Measurements from ENCODE around the gene ZDHHC11. TPM values are rescaled to one million over a fixed set of nuclear protein-coding genes. Genes with fewer than 3 reads are reported as not detected.
"Not testable (repeated sequence)": the region's sequence is repeated elsewhere in the genome, so short reads cannot be mapped to it uniquely, and the experiment has no call there.

Gene ZDHHC11
- total RNA-seq, 8 experiments from 2014 or later: 2.0 to 11.9 (median 6.8) TPM

DNA sequence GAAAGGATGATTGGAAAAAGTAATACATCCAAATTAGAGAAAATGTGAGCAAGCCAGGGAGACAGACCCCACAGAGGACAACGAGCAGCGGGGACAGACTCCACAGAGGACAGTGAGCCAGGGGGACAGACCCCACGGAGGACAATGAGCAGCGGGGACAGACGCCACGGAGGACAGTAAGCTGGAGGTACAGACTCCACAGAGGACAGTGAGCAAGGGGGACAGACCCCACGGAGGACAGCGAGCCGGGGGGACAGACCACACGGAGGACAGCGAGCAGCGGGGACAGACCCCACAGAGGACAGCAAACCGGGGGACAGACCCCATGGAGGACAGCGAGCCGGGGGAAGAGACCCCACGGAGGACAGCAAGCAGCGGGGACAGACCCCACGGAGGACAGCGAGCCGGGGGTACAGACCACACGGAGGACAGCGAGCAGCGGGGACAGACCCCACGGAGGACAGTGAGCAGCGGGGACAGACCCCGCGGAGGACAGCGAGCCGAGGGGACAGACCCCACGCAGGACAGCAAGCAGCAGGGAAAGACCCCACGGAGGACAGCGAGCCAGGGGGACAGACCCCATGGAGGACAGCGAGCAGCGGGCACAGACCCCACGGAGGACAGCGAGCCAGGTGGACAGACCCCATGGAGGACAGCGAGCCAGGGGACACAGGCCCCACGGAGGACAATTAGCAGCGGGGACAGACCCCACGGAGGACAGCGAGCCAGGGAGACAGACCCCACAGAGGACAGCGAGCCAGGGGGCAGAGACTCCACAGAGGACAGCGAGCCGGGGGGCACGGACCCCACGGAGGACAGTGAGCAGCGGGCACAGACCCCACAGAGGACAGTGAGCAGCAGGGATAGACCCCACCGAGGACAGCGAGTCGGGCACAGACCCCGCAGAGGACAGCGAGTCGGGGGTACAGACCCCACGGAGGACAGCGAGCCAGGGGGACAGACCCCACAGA, 1.9 kb upstream of the ZDHHC11 start:
- H3K4me1 ChIP-seq (replicated peaks in 1 of 2): peaks cover 19 to 23% of the 10 kb centered on the region in 2 donors
- H3K4me3 ChIP-seq: no peak overlapping the region
- no peak for ATAC-seq (replicated peaks in 6 of 8)
- H3K27ac ChIP-seq: no peak overlapping the region
- WGBS, 10 experiments: 69 to 100% (median 77%) methylated on average over 3 to 12 of the region's 55 CpGs; no CpG with 5 or more reads in 1 of the 10 experiments
- in situ Hi-C loops (cut with MboI; ENCODE audit: low pct_unique_long_range_greater_than_20kb in 2 of 9, low sequenced_read_pairs in 9 of 9, unreplicated experiment in 9 of 9): no loop called here

DNA sequence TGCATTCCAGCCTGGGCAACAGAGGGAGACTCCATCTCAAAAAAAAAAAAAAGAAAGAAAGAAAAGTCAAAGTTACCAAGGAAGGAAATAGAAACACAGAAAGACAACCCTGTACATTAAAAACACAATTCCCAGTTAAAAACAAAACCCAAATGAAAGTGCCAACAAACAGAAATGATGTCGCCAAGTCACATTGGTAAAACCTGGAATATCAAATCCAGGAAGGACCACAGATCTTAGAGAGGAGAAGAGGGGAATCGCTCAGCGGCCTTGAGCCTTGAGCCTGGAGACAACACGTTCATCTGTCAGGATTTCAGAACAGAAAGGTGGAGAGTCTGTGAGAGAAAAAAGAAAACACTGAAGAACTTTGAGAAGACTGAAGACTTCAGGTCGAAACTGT, 1.2 kb upstream of the ZDHHC11 start:
- in situ Hi-C loops (cut with MboI; ENCODE audit: low pct_unique_long_range_greater_than_20kb in 2 of 9, low sequenced_read_pairs in 9 of 9, unreplicated experiment in 9 of 9): no loop called here
- ATAC-seq (replicated peaks in 6 of 8): no peak
- no peak overlapping the region for H3K4me3 ChIP-seq
- H3K4me1 ChIP-seq (replicated peaks in 1 of 2): peaks cover 19 to 23% of the 10 kb centered on the region in 2 donors
- H3K27ac ChIP-seq: no peak overlapping the region
- 7 to 78% (median 55%) methylated on average over 3 to 5 of the region's 5 CpGs; no CpG with 5 or more reads in 1 of the 10 experiments for WGBS, 10 experiments

DNA sequence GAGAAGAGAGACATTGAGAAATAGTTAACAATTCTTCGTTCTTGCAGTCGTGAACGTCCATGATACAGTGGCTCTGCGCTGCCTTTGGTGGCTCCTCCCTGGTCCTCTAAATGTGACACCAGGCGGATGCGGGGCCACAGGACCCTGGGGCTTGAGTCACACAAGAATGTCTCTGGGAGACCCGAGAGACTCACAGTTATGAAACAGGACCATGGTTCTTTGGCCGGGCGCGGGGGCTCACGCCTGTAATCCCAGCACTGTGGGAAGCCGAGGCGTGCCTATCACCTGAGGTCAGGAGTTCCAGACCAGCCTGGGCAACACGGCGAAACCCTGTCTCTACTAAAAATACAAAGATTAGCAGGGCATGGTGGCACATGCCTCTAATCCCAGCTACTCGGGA, 767 bp upstream of the ZDHHC11 start:
- H3K4me3 ChIP-seq: no peak overlapping the region
- H3K4me1 ChIP-seq (replicated peaks in 1 of 2): peaks cover 19 to 23% of the 10 kb centered on the region in 2 donors
- no peak for ATAC-seq (replicated peaks in 6 of 8)
- WGBS, 10 experiments: 50 to 100% (median 80%) methylated on average over 1 to 13 of the region's 16 CpGs; no CpG with 5 or more reads in 2 of the 10 experiments
- in situ Hi-C loops (cut with MboI; ENCODE audit: low pct_unique_long_range_greater_than_20kb in 2 of 9, low sequenced_read_pairs in 9 of 9, unreplicated experiment in 9 of 9): no loop called here
- H3K27ac ChIP-seq: no peak overlapping the region

DNA sequence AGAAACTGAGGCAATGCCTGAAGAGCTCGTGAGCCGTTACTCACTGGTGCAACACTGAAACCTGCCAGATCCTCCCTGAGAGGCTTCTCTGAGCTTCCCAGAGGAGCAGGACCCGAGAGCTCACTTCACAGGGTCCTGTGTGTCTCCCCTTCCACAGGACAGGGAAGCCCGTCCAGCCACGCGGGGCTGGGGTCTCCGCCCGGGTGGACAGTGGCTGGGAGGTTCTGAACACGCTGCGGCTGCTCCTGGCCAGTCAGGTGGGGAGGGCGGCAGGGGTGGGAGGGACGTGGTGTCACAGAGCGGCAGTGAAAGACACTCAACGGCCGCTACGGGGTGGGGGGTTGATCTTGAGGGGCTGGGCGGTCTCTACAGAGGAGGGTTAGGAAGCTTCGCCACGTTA, 290 bp upstream of the ZDHHC11 start:
- peak in 2 of 8 experiments; percentile 1 to 5 for ATAC-seq (replicated peaks in 6 of 8)
- in situ Hi-C loops (cut with MboI; ENCODE audit: low pct_unique_long_range_greater_than_20kb in 2 of 9, low sequenced_read_pairs in 9 of 9, unreplicated experiment in 9 of 9): no loop called here
- no peak overlapping the region for H3K27ac ChIP-seq
- H3K4me3 ChIP-seq: peak overlapping the region in 1 of 5 donors; percentile 27
- H3K4me1 ChIP-seq (replicated peaks in 1 of 2): peaks cover 19 to 23% of the 10 kb centered on the region in 2 donors
- 70% methylated on average over 2 of the region's 19 CpGs; no CpG with 5 or more reads in 9 of the 10 experiments for WGBS, 10 experiments

DNA sequence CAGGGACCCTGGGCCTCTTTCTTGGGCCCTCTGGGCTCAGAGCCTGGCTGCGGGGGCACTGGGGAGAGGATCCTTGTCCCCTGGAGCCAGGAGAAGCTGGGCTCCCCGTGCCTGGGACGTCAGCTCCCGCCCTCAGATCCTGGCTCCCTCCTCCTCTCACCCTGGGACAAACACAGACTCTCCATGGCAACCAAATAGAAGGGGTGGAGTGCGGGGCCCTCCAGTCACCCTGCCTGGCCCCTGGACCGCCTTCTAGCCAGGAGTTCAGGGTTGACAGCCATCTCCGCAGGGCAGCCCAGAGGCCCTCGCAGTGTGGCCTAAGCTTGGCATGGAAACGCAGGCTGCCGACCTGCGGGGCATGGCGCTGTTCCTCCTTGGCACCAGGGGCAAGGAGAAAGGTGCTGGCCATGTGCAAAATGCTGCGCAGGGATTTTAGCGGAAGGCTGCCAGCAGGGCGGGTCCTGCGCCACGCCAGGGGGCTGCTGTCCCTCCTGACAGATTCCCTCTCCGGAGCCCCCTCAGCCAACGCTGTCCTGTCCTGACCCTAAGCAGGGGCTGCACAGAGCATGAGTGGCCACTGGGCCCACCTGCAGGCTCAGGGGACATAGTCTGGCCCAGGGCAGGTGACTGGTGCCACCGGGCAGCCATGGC, 1.0 kb downstream of the ZDHHC11 start:
- peak; percentile 50 to 79 (median 72) for ATAC-seq (replicated peaks in 6 of 8)
- peak overlapping the region in 2 of 5 donors; percentile 7 to 27 for H3K4me3 ChIP-seq
- no peak overlapping the region for H3K27ac ChIP-seq
- 50 to 83% (median 73%) methylated on average over 4 to 9 of the region's 20 CpGs; no CpG with 5 or more reads in 7 of the 10 experiments for WGBS, 10 experiments
- in situ Hi-C loops (cut with MboI; ENCODE audit: low pct_unique_long_range_greater_than_20kb in 2 of 9, low sequenced_read_pairs in 9 of 9, unreplicated experiment in 9 of 9): loop anchor here in 1 of 9 experiments (25.0 kb wide), 1 partner anchor 112 kb away; no protein-coding TSS in a partner anchor
- peaks cover 19 to 26% of the 10 kb centered on the region in 2 donors for H3K4me1 ChIP-seq (replicated peaks in 1 of 2)

DNA sequence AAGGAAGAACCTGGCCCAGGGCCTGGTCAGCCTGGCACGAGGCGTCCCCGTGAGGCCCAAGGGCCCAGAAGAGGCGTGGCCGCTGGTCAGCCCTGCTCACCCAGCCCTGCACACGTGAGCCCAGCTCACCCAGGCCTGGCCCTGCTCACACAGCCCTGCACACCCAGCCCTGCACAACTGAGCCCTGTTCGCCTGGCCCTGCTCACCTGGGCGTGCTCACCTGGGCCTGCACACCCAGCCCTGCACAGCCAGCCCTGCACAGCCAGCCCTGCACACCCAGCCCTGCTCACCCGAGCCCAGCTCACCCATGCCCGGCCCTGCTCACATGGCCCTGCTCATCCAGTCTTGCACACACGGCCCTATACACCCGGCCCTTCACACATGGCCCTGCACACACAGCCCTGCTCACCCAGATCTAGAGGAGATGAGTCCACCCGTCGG, 2.1 kb downstream of the ZDHHC11 start:
- in situ Hi-C loops (cut with MboI; ENCODE audit: low pct_unique_long_range_greater_than_20kb in 2 of 9, low sequenced_read_pairs in 9 of 9, unreplicated experiment in 9 of 9): loop anchor here in 1 of 9 experiments (25.0 kb wide), 1 partner anchor 111 kb away; no protein-coding TSS in a partner anchor
- no peak for ATAC-seq (replicated peaks in 6 of 8)
- Histone ChIP-seq H3K4me3 (no peak overlapping the region), H3K4me1 (replicated peaks in 1 of 2) (peaks cover 19 to 26% of the 10 kb centered on the region in 2 donors), H3K27ac (no peak overlapping the region)
- 90 to 100% methylated on average over 2 to 3 of the region's 14 CpGs; no CpG with 5 or more reads in 8 of the 10 experiments for WGBS, 10 experiments

DNA sequence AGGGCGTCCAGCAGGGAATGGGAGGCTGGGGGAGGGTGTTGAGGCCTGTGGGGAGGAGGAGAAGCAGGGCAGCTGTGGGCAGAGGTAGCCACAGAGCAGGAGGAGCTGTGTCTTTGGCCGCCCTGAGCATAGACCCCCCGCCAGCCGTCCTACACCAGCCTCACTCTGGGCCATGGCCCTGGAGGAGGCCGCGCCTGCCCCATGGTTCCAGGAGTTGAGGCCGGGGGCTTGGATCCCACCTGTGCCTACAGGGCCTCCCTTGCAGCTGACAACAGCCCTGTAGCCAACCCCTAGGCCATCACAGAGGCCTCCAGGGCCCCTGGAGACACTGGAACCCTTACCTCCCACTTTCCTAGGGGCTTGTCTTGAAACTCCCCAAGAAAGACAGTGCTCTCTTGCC, 3.0 kb downstream of the ZDHHC11 start:
- no CpG with 5 or more reads among the region's 7 CpGs for WGBS, 10 experiments
- peaks cover 19 to 26% of the 10 kb centered on the region in 2 donors for H3K4me1 ChIP-seq (replicated peaks in 1 of 2)
- in situ Hi-C loops (cut with MboI; ENCODE audit: low pct_unique_long_range_greater_than_20kb in 2 of 9, low sequenced_read_pairs in 9 of 9, unreplicated experiment in 9 of 9): loop anchor here in 1 of 9 experiments (25.0 kb wide), 1 partner anchor 110 kb away; no protein-coding TSS in a partner anchor
- ATAC-seq (replicated peaks in 6 of 8); H3K4me3 ChIP-seq; H3K27ac ChIP-seq: not testable (repeated sequence)

DNA sequence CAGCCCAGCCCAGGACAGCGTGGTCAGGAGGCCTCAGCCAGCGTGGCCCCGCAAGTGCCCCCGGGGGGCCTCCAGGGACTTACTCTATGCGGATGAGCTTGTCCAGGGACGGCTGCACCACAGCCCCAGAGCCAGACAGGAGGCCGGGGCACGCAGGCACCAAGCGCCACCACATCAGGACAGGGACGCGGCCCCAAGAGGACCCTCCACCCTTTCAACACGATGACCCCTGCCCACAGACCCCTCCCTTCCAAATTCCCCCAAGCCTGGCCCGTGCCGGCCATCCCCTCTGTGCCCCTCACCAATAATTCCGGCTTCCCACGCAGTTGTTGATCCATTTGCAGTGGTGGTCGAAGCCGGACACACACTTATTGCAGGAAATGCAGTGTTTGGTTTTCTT, 3.6 kb downstream of the ZDHHC11 start:
- not testable (repeated sequence) for H3K27ac ChIP-seq; ATAC-seq (replicated peaks in 6 of 8); H3K4me3 ChIP-seq
- in situ Hi-C loops (cut with MboI; ENCODE audit: low pct_unique_long_range_greater_than_20kb in 2 of 9, low sequenced_read_pairs in 9 of 9, unreplicated experiment in 9 of 9): loop anchor here in 1 of 9 experiments (25.0 kb wide), 1 partner anchor 110 kb away; no protein-coding TSS in a partner anchor
- no CpG with 5 or more reads among the region's 18 CpGs for whole genome bisulfite sequencing, 10 experiments
- peaks cover 19 to 26% of the 10 kb centered on the region in 2 donors for H3K4me1 ChIP-seq (replicated peaks in 1 of 2)

DNA sequence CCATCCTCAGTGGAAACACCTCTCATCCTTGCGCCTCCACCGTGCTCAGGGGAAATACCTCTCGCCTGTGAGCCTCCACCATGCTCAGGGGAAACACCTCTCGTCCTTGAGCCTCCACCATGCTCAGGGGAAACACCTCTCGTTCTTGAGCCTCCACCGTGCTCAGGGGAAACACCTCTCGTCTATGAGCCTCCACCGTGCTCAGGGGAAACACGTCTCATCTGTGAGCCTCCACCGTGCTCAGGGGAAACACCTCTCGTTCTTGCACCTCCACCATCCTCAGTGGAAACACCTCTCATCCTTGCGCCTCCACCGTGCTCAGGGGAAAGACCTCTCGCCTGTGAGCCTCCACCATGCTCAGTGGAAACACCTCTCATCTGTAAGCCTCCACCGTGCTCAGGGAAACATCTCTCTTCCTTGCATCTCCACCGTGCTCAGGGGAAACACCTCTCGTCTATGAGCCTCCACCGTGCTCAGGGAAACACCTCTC, 4.1 kb downstream of the ZDHHC11 start:
- H3K4me3 ChIP-seq; ATAC-seq (replicated peaks in 6 of 8); H3K27ac ChIP-seq: not testable (repeated sequence)
- in situ Hi-C loops (cut with MboI; ENCODE audit: low pct_unique_long_range_greater_than_20kb in 2 of 9, low sequenced_read_pairs in 9 of 9, unreplicated experiment in 9 of 9): loop anchor here in 1 of 9 experiments (25.0 kb wide), 1 partner anchor 109 kb away; no protein-coding TSS in a partner anchor
- peaks cover 19 to 26% of the 10 kb centered on the region in 2 donors for H3K4me1 ChIP-seq (replicated peaks in 1 of 2)
- 40 to 100% (median 83%) methylated on average over 1 to 9 of the region's 18 CpGs; no CpG with 5 or more reads in 4 of the 10 experiments for WGBS, 10 experiments

DNA sequence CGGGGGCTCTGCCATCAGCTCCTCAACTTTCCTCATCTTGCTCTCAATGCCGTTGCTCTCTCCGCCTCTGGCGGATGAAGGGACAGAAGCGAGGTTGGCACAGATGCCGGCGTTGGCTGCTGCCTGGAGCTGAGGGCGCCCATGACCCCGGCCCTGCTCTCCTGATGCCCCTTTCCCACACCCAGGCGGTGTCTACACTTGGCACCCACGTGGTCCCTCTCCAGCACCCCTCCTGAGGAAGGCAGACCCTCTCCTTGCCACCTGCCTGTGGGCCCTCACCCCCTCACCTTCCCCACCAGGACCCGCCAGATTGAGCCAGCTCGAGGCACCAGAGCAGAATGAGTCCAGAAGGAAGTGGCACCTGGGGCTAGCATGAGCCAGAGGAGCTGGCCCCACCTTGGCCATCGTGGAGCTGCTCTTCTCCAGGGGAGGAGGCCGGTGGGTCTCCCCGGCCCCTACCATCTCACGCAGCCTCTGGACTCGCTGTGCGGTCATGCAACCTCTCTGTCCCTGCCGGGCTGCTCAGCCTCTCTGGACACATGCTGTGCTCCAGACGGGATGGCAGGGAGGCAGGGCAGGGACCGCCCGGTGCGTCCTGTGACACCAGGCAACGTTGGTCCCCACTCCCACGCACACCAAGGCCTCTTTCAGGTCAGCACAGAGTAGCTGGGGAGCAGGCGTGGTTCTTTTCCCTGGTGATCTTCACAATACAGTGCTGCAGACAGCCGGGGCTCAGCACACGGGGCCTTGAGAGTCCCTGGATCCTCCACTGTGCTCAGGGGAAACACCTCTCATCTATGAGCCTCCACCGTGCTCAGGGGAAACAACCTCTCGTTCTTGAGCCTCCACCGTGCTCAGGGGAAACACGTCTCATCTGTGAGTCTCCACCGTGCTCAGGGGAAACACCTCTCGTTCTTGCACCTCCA, 4.8 kb downstream of the ZDHHC11 start:
- ATAC-seq (replicated peaks in 6 of 8); H3K4me3 ChIP-seq; H3K27ac ChIP-seq: not testable (repeated sequence)
- H3K4me1 ChIP-seq (replicated peaks in 1 of 2): peaks cover 13 to 20% of the 10 kb centered on the region in 2 donors
- in situ Hi-C loops (cut with MboI; ENCODE audit: low pct_unique_long_range_greater_than_20kb in 2 of 9, low sequenced_read_pairs in 9 of 9, unreplicated experiment in 9 of 9): loop anchor here in 1 of 9 experiments (25.0 kb wide), 1 partner anchor 109 kb away; no protein-coding TSS in a partner anchor
- no CpG with 5 or more reads among the region's 35 CpGs for WGBS, 10 experiments

DNA sequence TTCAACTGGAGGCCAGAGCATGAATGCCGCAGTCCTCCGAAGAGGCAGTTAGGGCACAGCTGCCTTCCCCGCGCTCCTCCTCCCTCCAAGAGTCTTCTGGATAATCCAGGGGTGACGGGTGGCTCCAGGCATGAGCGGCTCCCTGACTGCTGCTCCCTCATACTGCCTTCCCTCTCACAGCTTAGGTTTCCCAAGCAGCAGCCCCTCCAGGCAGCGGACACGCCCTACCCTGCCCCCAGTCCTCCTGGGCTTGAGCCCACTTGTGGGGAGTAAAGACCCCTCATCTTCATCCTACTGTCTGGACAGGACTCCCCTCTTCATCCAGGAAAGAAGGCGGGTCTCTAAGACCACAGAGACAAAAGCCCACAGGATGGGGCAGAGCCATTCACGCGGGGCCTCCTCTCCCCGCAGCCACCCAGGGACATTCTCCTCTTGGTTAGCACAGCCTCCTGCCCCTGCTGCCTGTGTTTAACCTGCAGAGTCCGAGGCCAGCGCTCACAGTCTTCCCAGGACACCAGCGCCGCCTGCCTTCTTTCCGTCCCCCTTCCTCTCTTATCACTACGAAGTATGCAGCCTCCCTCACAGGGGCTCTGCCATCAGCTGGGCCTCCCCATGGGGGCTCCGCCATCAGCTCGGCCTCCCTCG, 5.6 kb downstream of the ZDHHC11 start:
- ATAC-seq (replicated peaks in 6 of 8): peak in 3 of 8 experiments; percentile 8 to 20 (median 11)
- not testable (repeated sequence) for H3K4me3 ChIP-seq, H3K27ac ChIP-seq
- H3K4me1 ChIP-seq (replicated peaks in 1 of 2): peaks cover 5 to 13% of the 10 kb centered on the region in 2 donors
- in situ Hi-C loops (cut with MboI; ENCODE audit: low pct_unique_long_range_greater_than_20kb in 2 of 9, low sequenced_read_pairs in 9 of 9, unreplicated experiment in 9 of 9): loop anchor here in 1 of 9 experiments (25.0 kb wide), 1 partner anchor 108 kb away; no protein-coding TSS in a partner anchor
- WGBS, 10 experiments: 58 to 93% (median 74%) methylated on average over 3 to 11 of the region's 21 CpGs; no CpG with 5 or more reads in 3 of the 10 experiments
